GM19395 (cell line): ENCODE measurements around the gene PLXNB3.

Source experiments
- ATAC-seq: cut with Tn5 transposase; IDR thresholded peaks from one replicate; pipeline ENCODE4 v1.9.1; 2021; ENCODE audit warnings: mild to moderate bottlenecking, moderate library complexity; ENCODE audit not compliant: unreplicated experiment

PLXNB3 gene

GRCh38 chrX:153784325-153784967 lies 20.4 kb downstream of the PLXNB3 start:
- ATAC-seq = no peak

DNA sequence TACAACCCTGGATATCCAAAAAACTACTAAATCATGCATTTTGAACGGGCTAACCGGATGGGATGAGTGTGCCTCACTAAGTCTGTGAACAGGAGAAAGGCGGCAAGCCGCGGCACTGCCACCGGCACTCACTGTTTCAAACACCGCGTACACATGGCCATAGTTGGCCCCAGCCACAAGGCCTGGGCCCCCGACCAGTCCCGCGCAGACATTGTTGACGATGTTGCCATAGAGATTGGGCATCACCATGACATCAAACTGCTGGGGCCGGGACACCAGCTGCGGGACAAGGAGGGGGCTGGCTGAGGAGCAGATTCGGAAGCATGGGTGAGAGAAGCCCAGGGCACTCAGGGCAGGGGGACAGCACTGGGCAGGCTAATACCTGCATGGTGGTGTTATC lies 22.6 kb downstream of the PLXNB3 start:
- no peak for ATAC-seq

GRCh38 chrX:153789654-153790053 lies 25.6 kb downstream of the PLXNB3 start:
- ATAC-seq = no peak

- no peak for ATAC-seq
Observed at GRCh38 chrX:153791104-153791852, 27.2 kb downstream of the PLXNB3 start.

- no peak for ATAC-seq
Observed at GRCh38 chrX:153792368-153792767, 28.3 kb downstream of the PLXNB3 start.

DNA sequence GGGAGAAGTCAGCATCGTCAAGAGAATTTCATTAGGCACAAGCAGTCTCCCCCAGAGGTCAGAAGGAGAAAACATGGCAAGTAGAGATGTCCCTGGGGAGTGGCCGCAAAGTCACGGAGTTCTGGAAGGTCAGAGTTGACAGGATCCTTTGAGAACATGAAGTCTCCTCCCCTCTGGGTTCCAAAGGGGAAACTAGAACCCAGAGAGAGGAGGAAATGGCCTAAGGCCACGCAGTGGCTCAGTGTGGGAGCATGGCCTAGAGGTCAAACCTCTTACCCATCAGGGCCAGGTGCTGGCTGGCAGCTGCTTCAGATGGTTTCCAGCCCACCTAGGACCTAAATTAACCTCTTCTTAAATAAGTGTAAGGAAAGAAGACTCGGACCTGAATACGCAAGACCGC lies 29.2 kb downstream of the PLXNB3 start:
- ATAC-seq = no peak

DNA sequence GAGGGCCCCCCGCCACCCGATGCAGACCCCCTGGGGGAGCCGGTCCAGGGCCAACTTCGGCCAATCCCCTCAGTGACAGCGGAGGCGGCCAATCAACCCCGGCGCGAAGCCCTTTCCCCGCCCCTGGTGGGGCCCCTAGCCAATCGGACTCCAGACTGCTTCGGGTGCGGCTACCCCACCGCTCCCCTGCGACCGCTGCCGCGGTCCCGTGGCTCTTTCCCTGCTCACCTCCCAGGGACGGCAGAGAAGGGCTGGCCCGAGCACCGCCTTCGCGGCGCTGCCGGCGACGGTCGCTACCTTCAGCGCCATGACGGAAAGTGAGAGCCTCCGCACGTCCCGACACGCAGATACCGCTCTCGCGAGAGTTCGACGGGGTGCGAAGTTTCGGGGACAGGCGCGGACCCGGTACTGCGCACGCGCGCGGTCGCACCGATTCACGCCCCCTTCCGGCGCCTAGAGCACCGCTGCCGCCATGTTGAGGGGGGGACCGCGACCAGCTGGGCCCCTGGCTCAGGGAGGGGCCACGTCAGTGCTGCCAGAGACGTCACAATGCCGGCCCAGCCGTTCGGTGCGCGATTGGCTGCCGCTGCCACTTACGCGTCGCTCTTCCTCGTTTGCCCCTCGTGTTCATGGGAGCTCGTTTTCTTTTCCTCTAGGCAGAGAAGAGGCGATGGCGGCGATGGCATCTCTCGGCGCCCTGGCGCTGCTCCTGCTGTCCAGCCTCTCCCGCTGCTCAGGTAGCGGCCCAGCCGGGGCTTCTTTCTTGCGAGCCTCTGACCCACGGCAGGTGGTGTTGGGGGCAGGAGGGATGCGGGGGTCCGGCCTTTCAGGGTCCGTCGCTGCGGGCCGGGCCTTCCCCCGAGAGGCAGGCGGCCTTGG lies 30.2 kb downstream of the PLXNB3 start, which contains the start of the genes IDH3G and SSR4:
TSS of gene IDH3G (minus strand) at position 358 of the 879 bp plus-strand sequence. CDS start at position 309, 49 bp downstream.
TSS of gene SSR4 (plus strand) at position 651 of the 879 bp plus-strand sequence. CDS start at position 671, 20 bp downstream.
- peak; percentile 88 for ATAC-seq

DNA sequence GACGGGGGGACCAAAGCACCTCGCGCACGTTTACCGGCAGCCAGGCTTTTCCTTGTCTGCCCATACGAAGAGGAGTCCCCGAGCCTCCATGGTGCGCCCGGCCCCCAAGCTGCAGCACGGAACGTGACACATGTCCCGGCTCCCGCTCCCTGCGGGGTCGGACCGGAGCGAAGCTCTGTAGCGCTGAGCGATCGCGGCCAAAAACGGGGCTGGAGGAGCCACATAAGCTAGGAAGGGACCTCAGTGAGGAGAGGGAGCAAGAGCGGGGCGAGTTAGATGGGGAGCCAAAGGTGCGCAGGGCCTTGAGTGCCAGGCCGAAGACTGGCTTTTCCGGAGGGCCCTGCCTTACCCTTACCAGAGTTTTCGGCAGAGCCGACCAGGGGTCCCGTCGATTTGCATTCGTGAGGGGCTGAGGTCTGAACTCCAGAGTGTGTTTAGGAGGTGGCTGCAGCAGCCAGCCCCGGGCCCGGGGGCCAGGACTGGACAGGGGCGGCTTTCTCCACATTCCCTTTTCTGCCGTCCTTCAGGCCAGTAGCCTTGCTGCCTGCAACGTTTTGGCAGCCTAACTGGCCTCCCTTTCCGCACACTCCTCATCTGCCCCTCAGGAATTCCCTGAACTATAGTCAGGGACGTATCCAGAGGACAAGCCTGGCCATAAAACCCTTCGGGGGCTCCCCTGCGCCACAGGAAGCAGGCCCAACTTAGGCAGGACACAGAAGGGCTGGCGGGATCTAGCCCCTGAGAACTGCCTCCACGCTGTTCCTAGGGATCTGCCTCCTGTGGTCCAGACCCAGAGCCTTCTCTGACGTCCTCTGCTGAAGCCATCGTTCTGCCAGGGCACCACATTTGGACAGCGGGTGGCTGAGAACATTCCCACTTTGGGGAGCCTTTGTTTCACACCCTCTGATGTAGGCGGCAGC lies 31.1 kb downstream of the PLXNB3 start:
- no peak for ATAC-seq

- no peak for ATAC-seq
Observed at GRCh38 chrX:153797415-153798015, 33.5 kb downstream of the PLXNB3 start.

DNA sequence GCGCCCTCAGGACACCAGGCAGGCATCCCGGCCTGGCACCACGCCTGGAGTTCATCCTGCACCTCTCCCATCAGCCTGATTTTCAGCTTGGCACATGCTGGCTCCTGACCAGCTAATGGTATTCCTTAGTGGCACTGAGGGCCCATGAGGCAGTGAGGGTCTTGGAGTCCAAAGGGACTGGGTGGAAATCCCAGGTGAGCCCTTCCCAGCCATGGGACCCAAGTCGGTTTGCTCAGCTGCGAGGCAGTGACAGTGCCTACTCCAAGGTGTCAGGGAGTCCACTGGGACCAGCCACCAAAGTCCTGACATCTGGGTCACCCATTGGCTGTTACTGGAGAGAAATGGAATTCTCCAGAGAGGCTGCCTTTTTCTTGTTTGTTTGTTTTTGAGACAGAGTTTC lies 35.3 kb downstream of the PLXNB3 start:
- no peak for ATAC-seq

DNA sequence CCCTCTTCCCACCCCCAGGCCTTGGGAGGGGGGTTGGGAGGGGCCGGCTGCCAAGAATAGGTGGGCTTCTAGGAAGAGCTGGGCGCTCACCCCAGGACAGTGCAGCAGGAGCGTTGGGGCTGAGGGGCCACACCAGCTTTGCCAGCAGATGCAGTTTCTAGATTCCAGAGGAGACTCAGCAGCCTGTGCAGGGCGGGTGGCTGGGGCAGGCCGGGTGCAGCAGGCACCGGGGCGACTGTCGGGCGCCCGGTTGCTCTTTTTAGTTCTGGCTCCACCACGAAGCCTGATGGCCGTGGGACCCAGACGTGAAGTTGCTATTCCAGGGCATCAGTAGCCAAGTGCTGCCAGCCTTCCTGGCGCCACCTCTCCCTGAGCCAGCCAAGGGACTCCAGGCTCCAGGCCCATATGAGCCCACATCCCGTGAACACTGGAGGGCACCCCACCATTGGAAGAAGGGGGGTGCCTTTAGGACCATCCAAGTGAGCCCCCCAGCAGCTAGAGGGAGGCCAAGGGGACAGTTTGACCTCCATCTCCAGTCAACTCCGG lies 36.2 kb downstream of the PLXNB3 start:
- no peak for ATAC-seq

GRCh38 chrX:153800746-153801145 lies 36.7 kb downstream of the PLXNB3 start:
- no peak for ATAC-seq

DNA sequence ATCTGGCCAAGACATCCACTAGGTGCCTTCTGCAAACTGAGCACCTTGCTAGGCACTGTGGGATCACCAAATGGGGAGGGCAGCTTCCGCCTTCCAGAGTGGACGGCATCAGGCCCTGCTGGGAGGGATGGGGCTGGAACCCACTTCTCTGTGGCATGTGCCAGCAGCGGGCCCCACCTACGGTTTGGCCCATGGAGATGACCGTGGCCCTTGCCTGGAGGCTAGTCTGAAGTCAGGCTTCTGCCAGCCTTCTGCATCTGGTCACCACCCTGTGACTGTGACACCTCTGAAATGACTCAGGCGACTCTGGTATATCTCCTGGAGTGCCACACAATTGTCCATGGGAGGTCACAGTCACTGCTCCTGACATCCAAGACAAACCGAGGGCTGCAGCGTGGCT lies 37.6 kb downstream of the PLXNB3 start:
- ATAC-seq = no peak

- no peak for ATAC-seq
Observed at GRCh38 chrX:153802513-153803045, 38.5 kb downstream of the PLXNB3 start.

- ATAC-seq = no peak
Observed at GRCh38 chrX:153803211-153804099, 39.4 kb downstream of the PLXNB3 start.

DNA sequence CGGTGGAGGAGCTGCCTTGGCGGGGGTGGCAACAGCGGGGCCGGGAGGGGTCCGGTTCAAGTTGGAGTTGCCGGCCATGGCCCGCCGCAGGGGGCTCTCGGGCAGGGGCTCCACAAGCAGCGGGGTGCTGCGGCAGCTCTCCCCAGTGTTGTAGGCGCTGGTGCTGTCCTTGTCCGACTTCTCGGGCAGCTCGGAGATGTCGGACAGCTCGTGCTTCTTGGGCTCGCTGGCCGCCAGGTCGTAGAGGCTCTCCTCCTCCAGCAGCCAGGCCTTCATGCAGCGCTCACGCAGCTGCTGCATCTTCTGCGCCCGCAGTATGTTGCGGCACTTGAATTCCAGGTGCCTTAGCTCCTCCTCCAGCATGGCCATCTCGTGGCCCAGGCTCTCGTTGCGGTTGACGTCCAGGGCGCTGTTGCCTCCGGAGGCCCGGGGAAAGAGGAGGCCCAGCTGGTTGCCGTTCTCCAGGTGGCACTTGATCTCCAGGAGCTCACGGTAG lies 40.1 kb downstream of the PLXNB3 start:
- ATAC-seq = no peak

GRCh38 chrX:153804621-153805020 lies 40.6 kb downstream of the PLXNB3 start:
- no peak for ATAC-seq

GRCh38 chrX:153805436-153805835 lies 41.4 kb downstream of the PLXNB3 start:
- ATAC-seq = no peak
